Muscle layer of duodenum (tissue), 2 donors: ENCODE measurements around the gene KCNJ4.
A peak's percentile ranks its signal among the peaks of the same experiment; 100 is the strongest.
"Not testable (repeated sequence)": the region's sequence is repeated elsewhere in the genome, so short reads cannot be mapped to it uniquely, and the experiment has no call there.

Experiments
- H3K27ac ChIP-seq: one replicate; pipeline ENCODE4 v1.7.0; 2013; ENCODE audit warnings: mild to moderate bottlenecking, low read length
- H3K27me3 ChIP-seq: one replicate; pipeline ENCODE4 v1.7.0; 2013; ENCODE audit warnings: low read depth, mild to moderate bottlenecking, control low read depth, low read length
- H3K36me3 ChIP-seq, 2 donors: one replicate each; pipeline ENCODE4 v1.7.0; 2013; ENCODE audit warnings: low read length in 2 of 2, control low read depth in 1 of 2, mild to moderate bottlenecking in 1 of 2; ENCODE audit not compliant: insufficient read depth in 2 of 2, control insufficient read depth in 1 of 2
- H3K4me1 ChIP-seq, 2 donors: one replicate each; pipeline ENCODE4 v1.7.0; 2013; ENCODE audit warnings: low read length in 2 of 2, mild to moderate bottlenecking in 2 of 2, control low read depth in 1 of 2, moderate library complexity in 1 of 2; ENCODE audit not compliant: insufficient read depth in 2 of 2, control insufficient read depth in 1 of 2
- H3K4me3 ChIP-seq, 2 donors: one replicate each; pipeline ENCODE4 v1.7.0; 2013; ENCODE audit warnings: low read length in 2 of 2, low read depth in 1 of 2, mild to moderate bottlenecking in 1 of 2
- H3K9me3 ChIP-seq, 2 donors: one replicate each; pipeline ENCODE4 v1.7.0; 2013; ENCODE audit warnings: low read length in 2 of 2, control low read depth in 1 of 2, mild to moderate bottlenecking in 1 of 2; ENCODE audit not compliant: control insufficient read depth in 1 of 2
- donor health status: healthy.

The KCNJ4 gene

GRCh38 chr22:38398609-38399461, 56.2 kb downstream of the KCNJ4 start:
- Histone ChIP-seq H3K27me3 (no peaks in the 10 kb centered on the region), H3K4me3 (peak overlapping the region; percentile 52 to 68), H3K36me3 (no peaks in the 10 kb centered on the region), H3K27ac (no peak overlapping the region), H3K9me3 (no peaks in the 10 kb centered on the region), H3K4me1 (peaks cover 0 to 4% of the 10 kb centered on the region in 2 donors)

GRCh38 chr22:38398181-38398608, 56.8 kb downstream of the KCNJ4 start:
- peak overlapping the region in 1 of 2 donors; percentile 68 for H3K4me3 ChIP-seq
- not testable (repeated sequence) for H3K27me3 ChIP-seq, H3K4me1 ChIP-seq, H3K9me3 ChIP-seq, H3K27ac ChIP-seq, H3K36me3 ChIP-seq

GRCh38 chr22:38397189-38398085, 57.6 kb downstream of the KCNJ4 start:
- H3K9me3 ChIP-seq = no peaks in the 10 kb centered on the region
- no peak overlapping the region for H3K27ac ChIP-seq
- peaks cover 0 to 8% of the 10 kb centered on the region in 2 donors for H3K4me1 ChIP-seq
- H3K36me3 ChIP-seq = no peaks in the 10 kb centered on the region
- no peaks in the 10 kb centered on the region for H3K27me3 ChIP-seq
- H3K4me3 ChIP-seq = peak overlapping the region; percentile 39 to 68

- H3K9me3 ChIP-seq, H3K4me1 ChIP-seq, H3K36me3 ChIP-seq, H3K27ac ChIP-seq, H3K27me3 ChIP-seq: not testable (repeated sequence)
- peak overlapping the region in 1 of 2 donors; percentile 68 for H3K4me3 ChIP-seq
These were observed 58.4 kb downstream of the KCNJ4 start for GRCh38 chr22:38396440-38397069.

- H3K4me1 ChIP-seq, H3K27me3 ChIP-seq, H3K36me3 ChIP-seq, H3K9me3 ChIP-seq, H3K27ac ChIP-seq, H3K4me3 ChIP-seq: not testable (repeated sequence)
These were observed 59.1 kb downstream of the KCNJ4 start for GRCh38 chr22:38395944-38396343.

- H3K9me3 ChIP-seq, H3K36me3 ChIP-seq, H3K4me1 ChIP-seq, H3K27ac ChIP-seq, H3K4me3 ChIP-seq, H3K27me3 ChIP-seq: not testable (repeated sequence)
These were observed 59.9 kb downstream of the KCNJ4 start for GRCh38 chr22:38394929-38395624.

GRCh38 chr22:38389428-38389818, 65.6 kb downstream of the KCNJ4 start:
- H3K36me3 ChIP-seq, H3K9me3 ChIP-seq, H3K27ac ChIP-seq, H3K4me1 ChIP-seq, H3K27me3 ChIP-seq, H3K4me3 ChIP-seq: not testable (repeated sequence)

- H3K9me3 ChIP-seq, H3K4me3 ChIP-seq, H3K27me3 ChIP-seq, H3K27ac ChIP-seq, H3K4me1 ChIP-seq, H3K36me3 ChIP-seq: not testable (repeated sequence)
These were observed 66.2 kb downstream of the KCNJ4 start for GRCh38 chr22:38388506-38389427.

GRCh38 chr22:38386918-38387317, 68.1 kb downstream of the KCNJ4 start:
- H3K4me3 ChIP-seq, H3K4me1 ChIP-seq, H3K27me3 ChIP-seq, H3K27ac ChIP-seq, H3K9me3 ChIP-seq, H3K36me3 ChIP-seq: not testable (repeated sequence)

- Histone ChIP-seq H3K9me3 (no peaks in the 10 kb centered on the region), H3K27ac (no peak overlapping the region), H3K36me3 (no peaks in the 10 kb centered on the region), H3K4me3 (no peak overlapping the region), H3K27me3 (no peaks in the 10 kb centered on the region), H3K4me1 (no peaks in the 10 kb centered on the region)
These were observed 71.6 kb downstream of the KCNJ4 start for GRCh38 chr22:38383417-38383816.
